Heart left ventricle (tissue), 13 donors: ENCODE measurements around the gene FAM20C.

Experiments used
- CTCF ChIP-seq, 12 donors: fragments of 200-600 bp; sonication (generic) in 4 of 12; IDR thresholded peaks; one replicate each; pipeline versions ENCODE4 v1.5.0 to v1.8.0; 2018 to 2022; ENCODE audit warnings: antibody characterized with exemption in 12 of 12, mild to moderate bottlenecking in 5 of 12
- POLR2A ChIP-seq, 2 donors: fragments of 450-650 bp; IDR thresholded peaks; one replicate each; pipeline ENCODE4 v1.6.1; 2017; ENCODE audit warnings: antibody characterized with exemption in 2 of 2, mild to moderate bottlenecking in 2 of 2, moderate library complexity in 2 of 2
- donor health status: ischemic (EF 13 %, LVEDD 7.1; RV severe dilation, severe dysfunction).
- donor health status: DM: no; HTN: yes; CAD: no.
- donor health status: DM: no; HTN: no; CAD: no.
- donor health status: ischemic (EF 25% LVEDD 6.9; RV normal size, moderate dysfunction).
- donor health status: ischemic (EF 25% LVEDD 5.7; RV mildly dilated, moderate dysfunction).
- donor health status: ischemic (EF 35%, LVEDD 5.7; RV mildly dilated, moderate dysfunction).
- donor health status: nonischemic (EF 11% LVEDD 7.7; RV severe dilation, severe dysfunction).
- donor health status: DM: yes; HTN: yes; CAD: no.
- donor health status: PGD.
- donor health status: ischemic (EF 29% LVEDD 5.4; RV normal size, mild dysfunction).
- donor health status: nonischemic (EF 23%, LVEDD 6.1; RV moderate dilation, normal function).

DNA sequence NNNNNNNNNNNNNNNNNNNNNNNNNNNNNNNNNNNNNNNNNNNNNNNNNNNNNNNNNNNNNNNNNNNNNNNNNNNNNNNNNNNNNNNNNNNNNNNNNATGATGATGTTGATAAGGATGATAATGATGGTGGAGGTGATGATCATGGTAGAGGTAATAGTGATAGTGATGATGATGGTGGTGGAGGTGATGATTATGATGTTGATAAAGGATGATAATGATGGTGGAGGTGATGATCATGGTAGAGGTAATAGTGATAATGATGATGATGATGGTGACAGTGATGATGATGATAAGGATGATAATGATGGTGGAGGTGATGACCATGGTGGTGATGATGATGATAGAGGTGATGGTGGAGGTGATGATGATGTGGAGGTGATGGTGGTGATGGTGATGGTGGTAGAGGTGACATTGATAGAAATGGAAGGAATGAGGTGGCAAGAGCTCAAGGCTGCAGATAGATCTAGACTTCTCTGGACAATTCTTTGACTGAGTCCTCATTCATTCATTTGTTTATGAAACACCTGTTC is 47.8 kb downstream of the FAM20C start:
- TF ChIP-seq CTCF (IDR thresholded peaks at IDR 0.05) (no peak), POLR2A (IDR thresholded peaks at IDR 0.05) (no peak)
